HepG2 (cell line): ENCODE measurements around the gene RFX2. TPM values are rescaled to one million over a fixed set of nuclear protein-coding genes. Genes with fewer than 3 reads are reported as not detected.

Experiments
- ATAC-seq: fragments of 200-7000 bp; cut with Tn5 transposase; 3 replicates; pipeline ENCODE4 v1.9.1; 2020; ENCODE audit warnings: mild to moderate bottlenecking, moderate library complexity
- BruUV-seq: library from RNA; stranded (reverse); fragments of 400-500 nt; replicated peaks from 2 replicates; lab custom pipeline; 2021; lab: Mats Ljungman, UMichigan
- CTCF ChIA-PET: fragments of 300-600 bp; formaldehyde crosslinking; extraction: SDS; loops from one replicate; lab custom pipeline; 2021; ENCODE audit warnings: low total read pairs, inconsistent platforms, low intra/inter-chr PET ratio; lab: Yijun Ruan, JAX
- POLR2A ChIA-PET: fragments of 350-600 bp; sonication (Branson Sonifier 250); formaldehyde crosslinking; loops from one replicate; lab custom pipeline; 2020; ENCODE audit warnings: antibody characterized with exemption, inconsistent platforms; lab: Yijun Ruan, JAX
- DNase-seq: peaks from one replicate; pipeline ENCODE4 v3.0.0-alpha.2; 2015; ENCODE audit warnings: low spot score
- FAIRE-seq: peaks from 3 replicates; lab custom pipeline; 2011; peaks lifted over from hg19 to GRCh38; lab: Jason Lieb, UNC
- H2AFZ ChIP-seq: one replicate; pipeline ENCODE4 v1.6.1; 2011; ENCODE audit warnings: low read length, inconsistent platforms
- H3K27ac ChIP-seq: fragments of 300-600 bp; 3 replicates; pipeline ENCODE4 v1.8.0; 2011; ENCODE audit warnings: mixed run types, mild to moderate bottlenecking, mixed read lengths, low read length, inconsistent platforms; ENCODE audit not compliant: insufficient read depth; ENCODE audit errors: extremely low read length
- H3K27me3 ChIP-seq, 2 experiments: fragments of 200-600 bp in 1 of 2; 2 replicates in 1 of 2; 3 replicates in 1 of 2; pipeline versions ENCODE4 v1.6.0 to v1.8.0; 2011; ENCODE audit warnings: low read length in 2 of 2, mild to moderate bottlenecking in 2 of 2, moderate library complexity in 2 of 2, inconsistent platforms in 1 of 2; ENCODE audit not compliant: insufficient read depth in 2 of 2, control insufficient read depth in 1 of 2
- H3K36me3 ChIP-seq, 2 experiments: fragments of 200-600 bp in 1 of 2; replicated peaks in 1 of 2; 2 replicates in 1 of 2; 3 replicates in 1 of 2; pipeline versions ENCODE4 v1.5.1 to v1.8.0; 2011; ENCODE audit warnings: low read length in 2 of 2, inconsistent platforms in 1 of 2; ENCODE audit not compliant: insufficient read depth in 2 of 2, control insufficient read depth in 1 of 2
- H3K4me1 ChIP-seq: 2 replicates; pipeline ENCODE4 v1.5.1; 2012; ENCODE audit warnings: low read length, inconsistent platforms; ENCODE audit not compliant: insufficient read depth
- H3K4me2 ChIP-seq: 2 replicates; pipeline ENCODE4 v1.6.0; 2011; ENCODE audit warnings: low read depth, low read length, inconsistent platforms
- H3K4me3 ChIP-seq, 3 experiments: fragments of 200-600 bp in 1 of 3; sonication (generic), shearing (Covaris generic) in 1 of 3; replicated peaks in 1 of 3; 2 replicates each; pipeline ENCODE4 v1.5.1; 2011 to 2016; ENCODE audit warnings: low read length in 3 of 3, inconsistent platforms in 2 of 3, low read depth in 2 of 3, mild to moderate bottlenecking in 2 of 3, control low read depth in 1 of 3, mixed read lengths in 1 of 3; ENCODE audit not compliant: insufficient read depth in 1 of 3
- H3K79me2 ChIP-seq: one replicate; pipeline ENCODE4 v1.6.1; 2011; ENCODE audit warnings: low read length, inconsistent platforms; ENCODE audit not compliant: insufficient read depth
- H3K9ac ChIP-seq: 2 replicates; pipeline ENCODE4 v1.6.0; 2011; ENCODE audit warnings: mild to moderate bottlenecking, low read depth, low read length, inconsistent platforms; ENCODE audit not compliant: insufficient read depth
- H3K9me3 ChIP-seq: 2 replicates; pipeline ENCODE4 v1.5.1; 2012; ENCODE audit warnings: mild to moderate bottlenecking, low read length
- H4K20me1 ChIP-seq: 2 replicates; pipeline ENCODE4 v1.6.0; 2011; ENCODE audit warnings: inconsistent platforms, mild to moderate bottlenecking, low read length, moderate library complexity; ENCODE audit not compliant: insufficient read depth
- GATAD1 ChIP-seq: IDR thresholded peaks from 2 replicates; pipeline ENCODE4 v1.6.1; 2016; ENCODE audit warnings: missing genetic modification reagents, missing compliant biosample characterization
- GPBP1L1 ChIP-seq: sonication (generic); formaldehyde crosslinking; IDR thresholded peaks from 2 replicates; pipeline ENCODE4 v1.5.0; 2020; ENCODE audit warnings: mild to moderate bottlenecking, missing genetic modification reagents
- GTF2F1 ChIP-seq: fragments of 150-350 bp; IDR thresholded peaks from 2 replicates; pipeline ENCODE4 v1.6.1; 2014; ENCODE audit warnings: low read length
- HDAC2 ChIP-seq: sonication (generic); formaldehyde crosslinking; IDR thresholded peaks from 2 replicates; pipeline ENCODE4 v1.4.0; 2020; ENCODE audit warnings: missing genetic modification reagents
- HNRNPK ChIP-seq: fragments of 200-400 bp; formaldehyde crosslinking; IDR thresholded peaks from 2 replicates; pipeline ENCODE4 v1.6.1; 2018; ENCODE audit warnings: low read length, low read depth, moderate library complexity, mild to moderate bottlenecking; ENCODE audit not compliant: poor library complexity, severe bottlenecking
- IKZF4 ChIP-seq: sonication (generic); formaldehyde crosslinking; IDR thresholded peaks from 2 replicates; pipeline ENCODE4 v1.5.1; 2020; ENCODE audit warnings: borderline replicate concordance, mild to moderate bottlenecking, low read depth, missing genetic modification reagents; ENCODE audit errors: not compliant biosample characterization
- IRF2 ChIP-seq: IDR thresholded peaks from 2 replicates; pipeline ENCODE4 v1.6.1; 2018; ENCODE audit warnings: missing genetic modification reagents, missing compliant biosample characterization
- MXI1 ChIP-seq: IDR thresholded peaks from 3 replicates; pipeline ENCODE4 v1.6.1; 2012; ENCODE audit warnings: low read depth, low read length, inconsistent platforms, borderline replicate concordance
- MYNN ChIP-seq: sonication (generic); formaldehyde crosslinking; IDR thresholded peaks from 2 replicates; pipeline ENCODE4 v1.4.0; 2020; ENCODE audit warnings: mild to moderate bottlenecking, low read depth, missing genetic modification reagents
- PRMT3 ChIP-seq: sonication (generic); formaldehyde crosslinking; IDR thresholded peaks from 2 replicates; pipeline ENCODE4 v1.8.1; 2022; ENCODE audit warnings: low read depth, mild to moderate bottlenecking, moderate library complexity, missing genetic modification reagents, borderline replicate concordance
- RARA ChIP-seq: IDR thresholded peaks from 2 replicates; pipeline ENCODE4 v1.6.1; 2016; ENCODE audit warnings: missing genetic modification reagents, missing compliant biosample characterization
- SAP130 ChIP-seq: IDR thresholded peaks from 2 replicates; pipeline ENCODE4 v1.6.1; 2016; ENCODE audit warnings: low read depth
- SMC3 ChIP-seq: IDR thresholded peaks from 2 replicates; pipeline ENCODE4 v1.6.1; 2011; ENCODE audit warnings: low read length, improper control_type of control experiment
- SOX5 ChIP-seq: IDR thresholded peaks from 2 replicates; pipeline ENCODE4 v1.6.1; 2016; ENCODE audit warnings: borderline replicate concordance
- TEAD3 ChIP-seq: optimal IDR thresholded peaks from 2 replicates; pipeline ENCODE3; 2016; ENCODE audit warnings: borderline replicate concordance
- ZFP91 ChIP-seq: sonication (generic); formaldehyde crosslinking; IDR thresholded peaks from 2 replicates; pipeline ENCODE4 v1.9.0; 2022; ENCODE audit warnings: missing genetic modification reagents, mild to moderate bottlenecking, borderline replicate concordance
- ZNF678 ChIP-seq: sonication (generic); formaldehyde crosslinking; IDR thresholded peaks from 2 replicates; pipeline ENCODE4 v1.4.0; 2020; ENCODE audit warnings: mild to moderate bottlenecking, missing genetic modification reagents
- ZSCAN9 ChIP-seq: IDR thresholded peaks from 2 replicates; pipeline ENCODE4 v1.6.1; 2016; ENCODE audit warnings: borderline replicate concordance
- WGBS: methylation state at CpG from one replicate; pipeline ENCODE4 v1.1.6; 2017; ENCODE audit warnings: low lambda C conversion rate; 5-methylcytosine and 5-hydroxymethylcytosine counted together
- in situ Hi-C: cut with HindIII; loops from 2 replicates; pipeline ENCODE4 v1.10.0; 2017; ENCODE audit warnings: low pct_unique_long_range_greater_than_20kb; ENCODE audit not compliant: extremely low pct_ligation_motif_present
- intact Hi-C: fragments of 100-400 bp; cut with micrococcal nuclease; formaldehyde crosslinking; loops from one replicate; pipeline ENCODE4 v1.10.0; 2022; ENCODE audit not compliant: unreplicated experiment
- polyA plus RNA-seq, 8 experiments: library from polyadenylated mRNA; depleted of rRNA in 3 of 8; stranded (reverse) in 7 of 8; unstranded in 1 of 8; fragments of >200 nt; fragmentation: Illumina TruSeq in 4 of 8; extraction: Trizol in 4 of 8; gene quantifications; 2 replicates each; pipeline versions ENCODE4 v1.2.1 to v1.2.3, GENCODE V29; 2011 to 2016; ENCODE audit warnings: low read depth in 4 of 8, missing spikeins in 1 of 8, mixed read lengths in 1 of 8; ENCODE audit not compliant: insufficient read depth in 1 of 8
- total RNA-seq, 5 experiments: library from RNA; depleted of rRNA; stranded (reverse); fragments of >200 nt; fragmentation: Illumina TruSeq; extraction: Trizol; gene quantifications; 2 replicates each; pipeline ENCODE4 v1.2.3, GENCODE V29; 2016; ENCODE audit warnings: low read depth in 1 of 5
- TF ChIP-seq, protein P1 (sequence below), 2 experiments: sonication (generic) in 1 of 2; formaldehyde crosslinking in 1 of 2; IDR thresholded peaks; 2 replicates each; pipeline versions ENCODE4 v1.4.0 to v1.6.1; 2018 to 2020; ENCODE audit warnings: missing genetic modification reagents in 2 of 2, borderline replicate concordance in 1 of 2, low read depth in 1 of 2, mild to moderate bottlenecking in 1 of 2, missing biosample characterization in 1 of 2

Gene RFX2
- total and polyA plus RNA-seq, 2 of the 13 experiments (the other 11 are each of a cell fraction or from before 2014, with no cell fraction given) = 2.8 to 3.3 TPM

- BruUV-seq = no TSS peak
- Histone ChIP-seq H3K4me2 (no peak overlapping the region), H3K4me1 (no peaks in the 10 kb centered on the region), H3K36me3 (no peaks in the 10 kb centered on the region), H2AFZ (no peak overlapping the region), H3K79me2 (no peaks in the 10 kb centered on the region), H3K9ac (no peak overlapping the region), H3K9me3 (0 out of 2 replicates have a peak, but pooled peaks cover 5% of the 10 kb centered on the region), H4K20me1 (no peaks in the 10 kb centered on the region), H3K27ac (no peak overlapping the region), H3K4me3 (no peak overlapping the region), H3K27me3 (no peaks in the 10 kb centered on the region)
- ChIA-PET CTCF (interaction anchor here (1.2 to 6.0 kb wide), 4 partner anchors 70 to 300 kb away, joined by 3 to 153 read pairs (median 4); no protein-coding TSS in a partner anchor), POLR2A (interaction anchor here (2.2 kb wide), 1 partner anchor 77 kb away, joined by 5 read pairs; no protein-coding TSS in a partner anchor)
- intact Hi-C loops (loop anchor here (1.0 kb wide), 1 partner anchor 76 kb away; no protein-coding TSS in a partner anchor), in situ Hi-C loops (loop anchor here (5.0 kb wide), 1 partner anchor 78 kb away; no protein-coding TSS in a partner anchor)
- peak; percentile 80 for FAIRE-seq
- peak; percentile 75 for DNase-seq
- peak; percentile 85 for ATAC-seq
- WGBS = 8% methylated on average over 4 of the region's 6 CpGs
- no peak for TF ChIP-seq GTF2F1
- no peak for TF ChIP-seq IKZF4 (CRISPR knock-in tag)
- 0 out of 2 replicates have a peak, but pooled peaks have one; percentile 17 for TF ChIP-seq HDAC2 (CRISPR knock-in tag)
- no peak for TF ChIP-seq RARA
- TF ChIP-seq PRMT3 (CRISPR knock-in tag) = no peak
- peak; percentile 99 for TF ChIP-seq SMC3
- TF ChIP-seq ZNF678 (CRISPR knock-in tag) = no peak
- TF ChIP-seq ZFP91 (CRISPR knock-in tag) = 0 out of 2 replicates have a peak, but pooled peaks have one; percentile 25
- TF ChIP-seq MYNN (CRISPR knock-in tag) = no peak
- 0 out of 2 replicates have a peak, but pooled peaks have one; percentile 22 for TF ChIP-seq IRF2 (CRISPR knock-in tag)
- TF ChIP-seq, protein P1, sequence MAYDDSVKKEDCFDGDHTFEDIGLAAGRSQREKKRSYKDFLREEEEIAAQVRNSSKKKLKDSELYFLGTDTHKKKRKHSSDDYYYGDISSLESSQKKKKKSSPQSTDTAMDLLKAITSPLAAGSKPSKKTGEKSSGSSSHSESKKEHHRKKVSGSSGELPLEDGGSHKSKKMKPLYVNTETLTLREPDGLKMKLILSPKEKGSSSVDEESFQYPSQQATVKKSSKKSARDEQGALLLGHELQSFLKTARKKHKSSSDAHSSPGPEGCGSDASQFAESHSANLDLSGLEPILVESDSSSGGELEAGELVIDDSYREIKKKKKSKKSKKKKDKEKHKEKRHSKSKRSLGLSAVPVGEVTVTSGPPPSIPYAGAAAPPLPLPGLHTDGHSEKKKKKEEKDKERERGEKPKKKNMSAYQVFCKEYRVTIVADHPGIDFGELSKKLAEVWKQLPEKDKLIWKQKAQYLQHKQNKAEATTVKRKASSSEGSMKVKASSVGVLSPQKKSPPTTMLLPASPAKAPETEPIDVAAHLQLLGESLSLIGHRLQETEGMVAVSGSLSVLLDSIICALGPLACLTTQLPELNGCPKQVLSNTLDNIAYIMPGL (CRISPR knock-in tag; IDR thresholded peaks at IDR 0.05; ENCODE audit: borderline replicate concordance in 1 of 2, low read depth in 1 of 2) = 0 out of 4 replicates have a peak, but pooled peaks have one; percentile 13 to 29
- peak; percentile 42 for TF ChIP-seq TEAD3
- no peak for TF ChIP-seq GPBP1L1 (CRISPR knock-in tag)
- TF ChIP-seq SOX5 (CRISPR knock-in tag) = no peak
- no peak for TF ChIP-seq GATAD1
- peak; percentile 33; the same call in 1 of the 2 replicates for TF ChIP-seq SAP130 (CRISPR knock-in tag)
- TF ChIP-seq HNRNPK = no peak
- peak; percentile 36; the same call in 1 of the 3 replicates for TF ChIP-seq MXI1
- TF ChIP-seq ZSCAN9 = 0 out of 2 replicates have a peak, but pooled peaks have one; percentile 55
Observed at GRCh38 chr19:6125571-6125989, 15.3 kb upstream of the RFX2 start.
